ENCODE results near the gene PGM5.

The PGM5 gene

DNA sequence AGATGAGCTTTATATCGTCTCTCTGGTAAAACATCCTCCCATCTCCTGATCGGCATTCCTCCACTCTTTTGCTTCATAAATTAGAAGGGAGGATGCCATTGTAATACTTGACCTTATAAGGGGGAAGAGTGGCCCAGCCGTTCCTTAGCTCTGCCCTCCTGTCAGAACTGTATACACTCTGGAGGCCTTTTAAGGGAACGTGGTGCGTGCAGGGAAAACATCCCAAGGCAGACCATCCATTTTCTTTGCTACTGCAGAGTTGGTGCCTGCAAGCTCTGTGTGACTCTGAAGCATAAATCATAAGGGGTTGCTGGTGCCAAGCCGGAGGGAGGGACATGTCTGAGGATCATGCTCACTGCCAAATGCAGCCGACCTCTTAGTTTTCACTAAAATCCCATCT is 90.4 kb downstream of the PGM5 start:
- DNase-seq: no peak

DNA sequence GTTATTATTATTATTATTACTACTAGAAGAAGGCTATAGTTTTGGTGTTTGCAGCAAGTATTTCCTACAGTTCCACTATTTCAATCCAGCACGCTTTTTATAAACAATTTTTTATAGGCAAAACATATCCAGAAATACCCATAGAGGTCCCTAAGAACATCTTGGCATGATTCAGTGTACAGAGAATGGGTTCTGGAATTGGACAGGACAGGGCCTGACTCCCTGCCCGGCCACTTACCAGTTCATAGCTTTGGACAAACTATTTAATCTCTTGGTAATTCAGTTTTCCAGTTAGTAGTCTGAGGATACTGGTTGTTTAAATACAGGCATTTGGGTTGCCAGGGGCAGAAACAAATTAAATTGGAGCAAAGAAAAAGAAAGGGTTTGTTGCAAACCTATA is 91.2 kb downstream of the PGM5 start:
- no peak for DNase-seq

GRCh38 chr9:68454579-68455334 is 98.3 kb downstream of the PGM5 start:
- no peak for DNase-seq

DNA sequence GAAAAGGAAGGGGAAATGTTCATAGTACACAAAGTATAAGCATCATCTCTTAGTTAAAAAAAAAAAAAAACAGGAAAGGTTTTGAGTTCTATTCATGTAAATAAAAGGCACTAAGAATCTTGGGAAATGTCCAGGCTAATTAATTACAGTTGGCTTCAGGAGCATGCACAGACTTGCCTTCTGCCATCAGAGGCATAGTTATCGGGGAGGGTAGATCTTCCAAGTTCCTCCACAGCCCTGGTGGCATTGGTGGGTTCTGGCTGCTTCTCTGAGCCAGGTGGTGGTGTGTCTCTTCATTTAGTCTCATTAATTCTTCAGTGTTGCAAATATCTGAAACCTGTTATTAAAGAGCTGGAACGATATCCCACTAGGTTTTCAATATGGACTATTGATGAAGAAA is 99.0 kb downstream of the PGM5 start:
- DNase-seq: no peak

DNA sequence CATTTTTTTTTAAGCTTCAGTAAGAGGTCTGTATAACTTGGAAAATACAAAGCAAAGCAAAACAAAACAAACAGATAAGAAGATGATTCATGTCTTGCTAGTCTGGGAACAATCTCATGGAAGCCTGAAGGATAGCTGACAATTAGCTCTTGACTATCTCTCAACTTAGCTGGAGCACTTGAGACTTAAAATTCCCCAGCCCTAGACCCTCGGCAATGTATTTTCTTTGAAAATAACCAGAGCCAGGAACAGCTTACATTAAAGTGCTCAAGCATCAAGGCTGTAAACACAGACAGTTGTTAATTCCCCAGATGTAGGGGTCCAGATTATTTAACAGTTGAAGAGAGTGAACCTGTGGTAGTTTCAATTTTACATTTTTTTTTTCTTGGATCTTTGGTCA is 101.4 kb downstream of the PGM5 start:
- no peak for DNase-seq

GRCh38 chr9:68458918-68459317 is 102.5 kb downstream of the PGM5 start:
- DNase-seq: no peak

DNA sequence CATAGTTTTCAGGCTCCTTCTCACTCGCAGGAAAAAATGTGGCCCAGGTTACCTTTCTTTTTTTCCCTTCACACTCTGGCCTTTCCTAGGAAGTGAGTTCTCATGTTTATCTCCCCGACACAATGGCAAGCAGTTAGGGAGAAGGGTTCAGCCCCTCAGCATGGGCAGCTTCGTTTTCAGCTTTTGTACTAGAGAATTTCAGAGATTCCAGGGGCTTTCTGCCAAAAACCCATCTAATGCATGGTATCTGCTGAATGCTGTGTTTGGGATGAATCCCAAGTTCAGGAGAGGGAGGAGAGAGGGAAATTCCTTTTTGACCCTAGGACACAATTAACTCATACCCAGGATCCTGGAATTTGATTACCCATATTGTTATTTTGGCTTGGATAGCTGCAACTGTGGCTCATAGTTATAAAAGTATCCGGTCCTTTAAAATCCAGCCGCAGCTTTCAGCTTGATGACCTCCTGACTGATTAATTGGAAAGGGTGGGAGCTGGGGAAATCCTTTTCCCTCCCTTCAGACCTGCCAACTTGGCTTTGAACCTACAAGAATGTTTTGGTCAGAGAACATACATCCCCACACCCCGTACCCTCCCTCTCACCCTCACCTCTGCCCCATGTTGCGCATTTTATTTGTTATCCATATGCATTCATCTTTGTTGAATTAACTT is 105.8 kb downstream of the PGM5 start:
- no peak for DNase-seq

DNA sequence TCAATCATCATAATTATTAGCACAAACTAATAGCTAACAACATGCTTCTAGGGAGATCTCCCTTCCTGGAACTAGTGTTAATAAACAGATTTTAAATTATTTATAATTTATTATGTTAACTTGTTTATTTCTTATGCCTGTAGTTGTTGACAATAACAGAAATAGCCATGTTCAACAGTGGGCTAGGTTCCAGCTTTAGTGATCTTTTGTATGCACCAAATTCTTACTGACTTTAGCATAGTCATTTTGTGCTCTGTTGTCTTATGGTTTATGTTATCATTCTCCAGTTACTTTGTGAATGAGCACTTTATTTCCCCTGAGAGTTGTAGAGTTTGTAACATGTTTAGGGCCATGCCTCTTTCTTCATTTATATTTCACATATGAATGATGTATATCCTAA is 113.7 kb downstream of the PGM5 start:
- no peak for DNase-seq

DNA sequence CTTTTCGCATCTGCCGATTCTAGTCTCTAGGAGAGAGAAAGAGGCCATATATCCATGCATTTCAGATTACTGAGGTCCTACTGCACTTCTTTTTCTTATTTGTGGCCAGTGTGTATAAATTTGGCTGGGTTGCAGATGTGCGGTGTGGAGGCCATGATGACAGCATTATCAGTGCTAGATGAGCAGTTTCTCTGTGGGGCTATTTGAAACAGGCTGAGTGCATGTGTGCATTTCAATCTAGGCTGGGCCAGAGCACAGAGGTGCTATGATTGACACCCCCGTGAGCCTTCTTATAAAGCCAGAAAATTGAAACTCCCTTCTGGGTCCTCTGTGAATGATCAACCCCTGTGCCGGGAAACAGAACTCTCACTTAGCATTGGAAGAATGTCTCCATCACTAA is 114.2 kb downstream of the PGM5 start:
- DNase-seq: no peak

GRCh38 chr9:68472119-68472518 is 115.7 kb downstream of the PGM5 start:
- no peak for DNase-seq

DNA sequence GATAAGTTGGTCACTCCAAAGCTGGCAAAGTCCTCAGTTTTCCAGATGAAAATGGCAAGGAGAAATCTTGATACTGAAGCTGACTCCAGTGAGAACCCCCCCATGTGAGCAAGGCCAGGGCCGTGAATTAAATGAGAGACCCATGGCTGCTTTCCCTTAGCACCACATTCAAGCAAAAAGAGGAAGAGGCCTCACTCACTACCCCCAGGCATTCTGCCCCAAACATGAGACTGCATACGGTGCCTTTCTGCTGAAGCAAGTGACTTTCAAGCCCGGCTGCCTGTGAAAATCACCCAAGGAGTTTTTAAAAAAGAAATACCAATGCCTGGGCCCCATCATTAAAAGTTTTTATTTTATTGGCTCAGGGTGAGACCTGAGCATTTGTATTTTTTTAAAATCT is 117.4 kb downstream of the PGM5 start:
- DNase-seq: no peak

DNA sequence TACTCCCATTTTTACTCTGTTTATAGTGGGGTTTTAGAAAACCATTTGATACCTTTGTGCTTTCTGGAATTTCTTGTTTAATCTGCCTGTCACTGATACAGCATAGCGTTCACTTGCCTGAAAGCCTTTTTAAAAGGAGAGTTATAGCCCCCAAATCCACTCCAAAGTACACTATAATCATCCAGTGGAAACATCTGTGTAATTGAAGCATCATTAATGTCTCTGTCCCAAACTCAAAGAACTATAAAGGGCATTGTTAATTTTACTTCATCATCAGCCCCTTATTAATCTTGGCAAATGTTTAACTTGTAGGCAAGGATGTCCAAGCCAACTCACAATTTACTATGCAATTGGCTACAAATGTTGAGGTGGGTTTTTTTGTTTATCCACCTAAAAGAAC is 120.0 kb downstream of the PGM5 start:
- no peak for DNase-seq

GRCh38 chr9:68476847-68477246 is 120.4 kb downstream of the PGM5 start:
- DNase-seq: no peak

GRCh38 chr9:68480807-68481206 is 124.4 kb downstream of the PGM5 start:
- DNase-seq: no peak

- DNase-seq: no peak
Measured at GRCh38 chr9:68482548-68482947, 126.1 kb downstream of the PGM5 start.

GRCh38 chr9:68488126-68488525 is 131.7 kb downstream of the PGM5 start:
- DNase-seq: no peak

DNA sequence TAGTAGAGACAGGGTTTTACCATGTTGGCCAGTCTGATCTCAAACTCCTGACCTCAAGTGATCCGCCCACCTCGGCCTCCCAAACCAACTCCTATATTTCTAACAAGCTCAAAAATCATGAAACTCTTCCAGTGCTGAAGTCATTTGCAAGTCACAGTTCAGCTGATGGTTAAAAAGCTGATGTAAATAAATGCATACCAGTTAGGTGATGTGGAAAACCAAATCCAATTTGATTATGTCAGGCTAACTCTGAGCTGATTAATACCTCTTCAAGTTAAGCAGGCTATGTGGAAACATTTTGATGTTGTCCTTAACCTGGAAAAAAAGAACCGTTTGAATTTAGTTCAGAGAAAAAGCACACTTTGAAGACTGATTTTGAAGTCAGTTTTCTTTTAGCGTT is 133.2 kb downstream of the PGM5 start:
- no peak for DNase-seq

GRCh38 chr9:68492806-68493205 is 136.4 kb downstream of the PGM5 start:
- DNase-seq: no peak

- DNase-seq: no peak
Measured at GRCh38 chr9:68493541-68493940, 137.1 kb downstream of the PGM5 start.

DNA sequence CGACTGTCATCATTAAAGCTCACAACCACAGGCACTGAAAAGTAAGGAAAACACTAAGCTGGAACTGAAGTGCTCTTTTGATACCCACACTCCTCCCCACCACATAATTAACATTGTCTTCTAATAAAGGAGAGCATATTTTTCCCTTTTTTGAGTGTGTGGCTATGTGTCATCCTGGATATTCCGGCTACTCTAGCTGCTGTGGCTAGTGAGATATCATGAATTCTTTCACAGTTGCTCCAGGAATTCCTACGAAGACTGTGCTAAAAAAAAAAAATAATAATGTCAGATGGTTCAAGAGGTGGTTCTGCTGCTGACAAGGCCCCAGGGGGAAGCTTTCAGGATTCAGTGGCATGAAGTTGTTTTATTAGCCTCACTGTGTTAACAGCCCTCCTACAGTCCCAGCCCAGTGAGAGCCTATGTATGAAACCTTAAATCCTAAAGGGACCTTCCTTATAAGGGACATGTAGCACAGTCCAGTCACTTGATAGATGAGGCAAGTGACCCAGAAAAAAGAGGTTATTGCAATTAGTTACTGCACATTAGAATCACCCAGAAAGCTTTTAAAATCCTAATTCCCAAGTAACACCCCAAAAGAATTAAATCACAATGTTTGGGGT is 137.7 kb downstream of the PGM5 start:
- DNase-seq: no peak

GRCh38 chr9:68495247-68495646 is 138.8 kb downstream of the PGM5 start:
- DNase-seq: no peak

DNA sequence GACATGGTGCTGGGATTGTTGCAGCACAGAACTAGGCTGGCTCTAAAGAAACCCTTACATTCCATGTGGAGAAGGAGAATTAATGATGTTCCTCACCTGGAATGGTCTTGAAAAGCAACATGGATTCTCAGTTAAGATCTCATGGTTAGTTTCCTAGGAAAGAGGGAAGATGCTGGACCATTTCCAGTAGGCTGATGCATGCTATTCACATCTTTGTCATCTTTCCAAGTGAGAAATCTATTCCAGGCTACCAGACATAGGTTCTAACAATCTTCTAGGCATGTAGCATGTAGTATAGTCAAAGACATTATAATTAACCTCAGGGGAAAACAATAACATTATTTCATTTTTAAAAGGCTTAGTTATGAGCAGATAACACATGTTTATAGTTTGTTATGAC is 139.9 kb downstream of the PGM5 start:
- DNase-seq: no peak

DNA sequence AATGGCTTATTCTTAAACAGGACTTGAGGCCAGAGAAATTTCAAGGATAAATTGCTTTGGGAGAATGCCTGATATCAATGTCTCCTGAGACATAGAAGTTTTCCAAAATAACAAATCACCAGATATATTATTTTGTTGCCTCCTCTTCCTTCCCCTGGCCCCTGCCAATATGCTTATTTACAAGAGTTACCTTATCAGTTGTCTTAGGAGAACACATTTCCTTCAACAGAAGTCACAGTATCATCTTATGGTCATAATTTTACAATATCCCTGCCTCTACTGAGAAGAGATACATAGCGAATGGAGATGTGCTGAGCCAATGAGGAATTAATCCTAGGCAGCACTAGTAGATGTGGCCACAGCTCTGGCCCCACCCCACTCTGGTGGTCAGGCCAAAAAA is 141.2 kb downstream of the PGM5 start:
- no peak for DNase-seq

- DNase-seq: no peak
Measured at GRCh38 chr9:68498816-68499215, 142.4 kb downstream of the PGM5 start.
